ENCODE data around the gene LAMC3.

The LAMC3 gene

DNA sequence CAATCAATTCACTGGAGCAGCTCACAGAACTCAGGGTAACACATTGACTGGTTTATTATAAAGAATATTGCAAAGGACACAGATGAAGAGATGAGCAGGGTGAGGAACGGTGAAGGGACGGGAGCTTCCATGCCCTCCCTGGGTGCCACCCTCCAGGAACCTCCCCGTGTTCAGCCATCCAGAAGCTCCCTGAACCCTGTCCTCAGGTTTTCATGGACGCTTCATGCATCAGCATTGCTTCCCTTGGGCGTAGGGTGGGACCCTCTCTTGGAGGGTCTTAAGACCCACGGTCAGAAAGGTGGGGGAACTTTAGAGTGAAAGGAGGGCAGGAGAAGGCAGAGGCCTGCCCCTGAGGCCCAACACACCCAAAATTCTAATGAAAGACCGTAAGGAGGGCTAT, 12.8 kb downstream of the LAMC3 start:
- TF ChIP-seq, protein P1, sequence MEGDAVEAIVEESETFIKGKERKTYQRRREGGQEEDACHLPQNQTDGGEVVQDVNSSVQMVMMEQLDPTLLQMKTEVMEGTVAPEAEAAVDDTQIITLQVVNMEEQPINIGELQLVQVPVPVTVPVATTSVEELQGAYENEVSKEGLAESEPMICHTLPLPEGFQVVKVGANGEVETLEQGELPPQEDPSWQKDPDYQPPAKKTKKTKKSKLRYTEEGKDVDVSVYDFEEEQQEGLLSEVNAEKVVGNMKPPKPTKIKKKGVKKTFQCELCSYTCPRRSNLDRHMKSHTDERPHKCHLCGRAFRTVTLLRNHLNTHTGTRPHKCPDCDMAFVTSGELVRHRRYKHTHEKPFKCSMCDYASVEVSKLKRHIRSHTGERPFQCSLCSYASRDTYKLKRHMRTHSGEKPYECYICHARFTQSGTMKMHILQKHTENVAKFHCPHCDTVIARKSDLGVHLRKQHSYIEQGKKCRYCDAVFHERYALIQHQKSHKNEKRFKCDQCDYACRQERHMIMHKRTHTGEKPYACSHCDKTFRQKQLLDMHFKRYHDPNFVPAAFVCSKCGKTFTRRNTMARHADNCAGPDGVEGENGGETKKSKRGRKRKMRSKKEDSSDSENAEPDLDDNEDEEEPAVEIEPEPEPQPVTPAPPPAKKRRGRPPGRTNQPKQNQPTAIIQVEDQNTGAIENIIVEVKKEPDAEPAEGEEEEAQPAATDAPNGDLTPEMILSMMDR (IDR thresholded peaks at IDR 0.05; ENCODE audit: low read depth, low read length, missing control alignments): no peak
- no peak overlapping the region for H3K4me3 ChIP-seq (ENCODE audit: low read depth, low read length)
- no peak for DNase-seq (ENCODE audit: low read depth)

DNA sequence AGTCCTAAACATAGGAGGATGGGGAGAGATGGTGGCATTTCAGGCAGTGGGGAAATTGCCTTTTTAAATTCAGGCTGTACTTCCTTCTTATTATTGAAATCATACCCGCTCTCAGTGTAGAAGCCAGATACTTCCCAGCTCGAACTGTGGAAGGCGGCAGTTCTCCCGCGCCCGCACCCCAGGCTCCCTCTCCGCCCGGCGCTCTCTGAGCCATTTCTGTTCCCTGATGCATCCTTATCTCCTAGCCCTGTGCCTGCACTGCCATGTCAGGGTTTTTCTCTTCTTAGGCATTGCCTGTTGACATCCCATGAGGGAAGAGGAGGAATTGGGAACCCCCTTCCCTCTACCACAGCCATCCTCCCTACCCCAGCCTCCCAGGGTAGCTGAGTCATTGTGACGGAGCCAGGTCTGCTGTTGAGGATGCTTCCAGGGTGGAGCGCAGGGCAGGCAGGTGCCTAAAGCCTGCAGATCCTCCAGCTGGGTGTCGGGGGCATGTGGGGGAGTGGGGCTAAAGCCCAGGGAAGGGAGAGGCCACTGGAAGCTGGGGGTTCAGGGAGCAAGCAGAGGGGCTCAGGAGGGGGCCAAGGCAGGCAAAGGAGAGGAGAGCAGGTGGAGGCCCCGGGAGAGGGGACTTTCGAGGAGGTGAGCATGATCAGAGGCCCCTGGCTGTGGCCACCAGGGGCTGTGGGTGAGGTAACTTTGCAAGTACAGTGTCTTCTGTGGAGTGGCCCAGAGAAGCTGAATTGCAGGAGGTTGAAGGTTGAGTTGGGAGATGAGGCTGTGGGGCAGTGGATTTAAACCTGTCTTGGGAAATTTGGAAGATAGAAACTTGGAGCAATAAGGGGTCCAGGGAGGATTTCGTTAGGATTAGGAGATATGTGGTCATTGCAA, 16.2 kb downstream of the LAMC3 start:
- TF ChIP-seq, protein P1 (IDR thresholded peaks at IDR 0.05; ENCODE audit: low read depth, low read length, missing control alignments): no peak
- no peak for DNase-seq (ENCODE audit: low read depth)
- no peak overlapping the region for H3K4me3 ChIP-seq (ENCODE audit: low read depth, low read length)

GRCh38 chr9:131025953-131026858, 17.2 kb downstream of the LAMC3 start:
- DNase-seq (ENCODE audit: low read depth): no peak
- H3K4me3 ChIP-seq (ENCODE audit: low read depth, low read length): no peak overlapping the region
- TF ChIP-seq, protein P1 (IDR thresholded peaks at IDR 0.05; ENCODE audit: low read depth, low read length, missing control alignments): no peak

DNA sequence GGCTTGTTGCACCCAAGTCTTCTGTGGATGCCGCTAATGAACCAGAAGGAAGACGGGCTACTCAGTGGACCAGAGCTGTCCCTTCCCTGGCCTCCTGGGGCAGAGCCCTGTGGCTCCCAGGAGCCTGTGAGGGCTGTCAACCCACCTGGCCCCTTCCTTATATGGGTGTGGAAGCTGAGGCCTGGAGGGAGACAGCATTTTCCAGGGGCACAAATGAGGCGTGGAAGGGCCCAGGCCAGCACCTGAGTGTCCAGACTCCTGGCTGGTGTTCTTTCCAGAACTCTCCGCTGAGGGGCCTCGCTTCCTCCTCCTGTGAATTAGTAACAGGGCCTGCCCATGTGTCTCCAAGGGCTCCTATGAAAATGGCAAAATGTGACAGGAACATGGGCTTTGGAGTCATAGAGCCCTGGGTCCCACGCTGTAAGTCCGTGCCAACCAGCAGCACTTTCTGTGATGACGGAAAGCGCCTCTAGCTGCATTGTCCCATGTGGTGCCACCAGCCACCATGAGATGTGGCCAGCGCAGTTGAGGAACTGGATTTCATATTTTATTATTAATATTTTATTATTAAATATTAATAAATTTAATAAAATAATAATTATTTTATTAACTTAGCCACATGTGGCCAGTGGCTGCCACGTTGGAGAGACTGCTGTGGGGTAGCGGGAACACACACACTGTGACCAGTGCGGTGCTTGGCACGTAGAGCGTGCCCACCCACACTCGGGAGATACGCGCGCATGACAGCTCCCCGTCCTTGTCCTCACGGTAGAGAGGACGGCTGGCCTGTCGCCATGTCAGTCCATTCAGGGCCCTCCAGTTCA, 18.3 kb downstream of the LAMC3 start:
- TF ChIP-seq, protein P1 (IDR thresholded peaks at IDR 0.05; ENCODE audit: low read depth, low read length, missing control alignments): no peak
- no peak for DNase-seq (ENCODE audit: low read depth)

GRCh38 chr9:131027872-131028179, 18.9 kb downstream of the LAMC3 start:
- no peak for DNase-seq (ENCODE audit: low read depth)
- TF ChIP-seq, protein P1 (IDR thresholded peaks at IDR 0.05; ENCODE audit: low read depth, low read length, missing control alignments): no peak
- no peak overlapping the region for H3K4me3 ChIP-seq (ENCODE audit: low read depth, low read length)

More for the DNA sequence above, 18.3 kb downstream of the LAMC3 start:
- H3K4me3 ChIP-seq (ENCODE audit: low read depth, low read length): no peak overlapping the region

DNA sequence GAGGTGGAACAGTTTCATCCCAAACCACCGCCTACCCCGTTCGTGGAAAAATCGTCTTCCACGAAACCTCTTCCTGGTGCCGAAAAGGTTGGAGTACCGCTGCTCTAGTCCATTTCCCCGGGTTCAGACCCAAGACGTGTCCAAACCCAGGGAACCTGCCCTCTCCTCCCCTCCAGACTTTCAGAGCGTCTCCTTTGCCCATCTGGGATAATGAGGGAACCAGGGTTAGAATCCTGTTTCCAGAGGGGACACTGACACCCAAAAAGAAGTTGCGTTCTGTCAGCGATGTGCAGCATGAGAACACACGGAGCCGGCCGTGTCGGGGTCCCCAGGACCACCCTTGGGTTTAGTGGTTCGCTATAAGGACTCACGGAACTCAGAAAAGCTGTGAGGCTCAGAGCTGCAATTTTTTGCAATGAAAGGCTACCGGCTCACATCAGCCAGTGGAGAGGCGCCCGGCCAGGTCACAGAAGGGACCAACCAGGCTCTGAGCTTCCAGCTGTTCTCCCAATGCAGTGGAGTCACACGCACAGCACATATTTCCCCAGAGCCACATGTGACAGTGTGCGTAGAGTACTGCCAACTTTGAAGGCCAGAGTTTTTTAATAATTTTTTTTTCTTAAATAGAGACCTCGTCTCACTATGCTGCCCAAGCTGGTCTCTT, 19.4 kb downstream of the LAMC3 start:
- DNase-seq (ENCODE audit: low read depth): no peak
- TF ChIP-seq, protein P1 (IDR thresholded peaks at IDR 0.05; ENCODE audit: low read depth, low read length, missing control alignments): no peak
- H3K4me3 ChIP-seq (ENCODE audit: low read depth, low read length): no peak overlapping the region

All from GM12864 (cell line).